Upper lobe of right lung (tissue), 1 donor: Measurements from ENCODE around the gene ZBP1. TPM values are rescaled to one million over a fixed set of nuclear protein-coding genes. Genes with fewer than 3 reads are reported as not detected.

Source experiments
- ATAC-seq: fragments of 200-7000 bp; cut with Tn5 transposase; one replicate; pipeline ENCODE4 v1.9.1; 2020; ENCODE audit warnings: mild to moderate bottlenecking, moderate library complexity
- DNase-seq: peaks from one replicate; pipeline ENCODE4 v3.0.0-alpha.2; 2020
- H3K27ac ChIP-seq: fragments of 200-600 bp; one replicate; pipeline ENCODE4 v1.8.0; 2022
- H3K27me3 ChIP-seq: fragments of 200-600 bp; one replicate; pipeline ENCODE4 v1.8.0; 2022; ENCODE audit warnings: mild to moderate bottlenecking
- H3K36me3 ChIP-seq: fragments of 200-600 bp; one replicate; pipeline ENCODE4 v1.8.0; 2022
- H3K4me1 ChIP-seq: fragments of 200-600 bp; one replicate; pipeline ENCODE4 v1.8.0; 2022
- H3K4me3 ChIP-seq: fragments of 200-600 bp; one replicate; pipeline ENCODE4 v1.8.0; 2022; ENCODE audit warnings: mild to moderate bottlenecking
- H3K9me3 ChIP-seq: fragments of 200-600 bp; one replicate; pipeline ENCODE4 v1.8.0; 2022
- CTCF ChIP-seq: fragments of 200-600 bp; IDR thresholded peaks from one replicate; pipeline ENCODE4 v1.8.0; 2022; ENCODE audit warnings: antibody characterized with exemption
- intact Hi-C: fragments of 100-400 bp; cut with DNase I; formaldehyde crosslinking; loops from one replicate; pipeline ENCODE4 v1.11.0; 2022
- total RNA-seq: library from RNA; stranded (reverse); fragmentation: NEBNext Ultra II Directional; extraction: Animal tissue kit (Norgen Biotek cat#: 25700); gene quantifications from one replicate; pipeline ENCODE4 v1.2.1, GENCODE V29; 2021
- donor health status: DM: no; HTN: yes; CAD: no; lungs with severe emphysema.

Gene ZBP1
- total RNA-seq, 1 donor from 2014 or later: 2.7 TPM

DNA sequence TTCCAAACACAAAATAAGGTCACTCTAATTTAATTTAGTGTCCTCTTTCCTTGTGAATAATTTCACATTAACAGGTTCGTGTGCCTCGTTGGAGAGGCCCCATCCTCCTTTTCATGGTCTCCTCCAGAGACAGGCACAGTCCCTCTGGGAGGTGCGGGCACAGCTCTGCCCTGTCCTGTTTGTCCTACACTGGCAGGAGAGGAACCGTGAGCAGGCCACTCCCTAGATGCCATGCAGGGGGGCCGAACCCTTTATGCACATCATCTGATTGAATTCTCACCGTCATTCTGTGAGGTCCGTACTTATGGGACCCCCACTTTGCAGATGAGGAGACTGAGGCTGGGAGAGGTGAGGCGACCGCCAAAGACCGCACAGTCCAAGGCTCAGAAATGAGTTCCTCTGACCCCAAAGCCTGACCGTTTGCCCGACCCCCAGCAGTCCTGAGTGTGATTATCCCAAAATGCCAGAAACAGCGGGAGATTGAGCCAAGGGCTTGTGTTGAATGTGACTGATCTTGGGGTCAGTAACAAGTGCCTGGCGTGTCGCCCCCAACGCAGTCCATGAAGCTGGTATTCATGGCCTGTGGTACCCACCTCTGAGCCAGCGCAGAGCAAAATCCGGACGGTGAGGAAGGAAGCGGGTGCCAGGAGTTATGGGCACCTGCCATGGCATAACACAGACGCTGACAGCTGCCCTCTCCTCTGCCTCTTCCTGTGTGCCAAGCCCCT is 46.0 kb upstream of the ZBP1 start:
- H3K27ac ChIP-seq: no peak overlapping the region
- H3K27me3 ChIP-seq: no peaks in the 10 kb centered on the region
- peaks cover 2% of the 10 kb centered on the region for H3K4me1 ChIP-seq
- intact Hi-C loops: no loop called here
- no peak overlapping the region for H3K4me3 ChIP-seq
- peak; percentile 61 for DNase-seq
- no peak for TF ChIP-seq CTCF
- no peak for ATAC-seq
- H3K9me3 ChIP-seq: no peaks in the 10 kb centered on the region
- H3K36me3 ChIP-seq: no peaks in the 10 kb centered on the region

GRCh38 chr20:57665589-57665971 is 45.4 kb upstream of the ZBP1 start:
- no peaks in the 10 kb centered on the region for H3K4me1 ChIP-seq
- no peak overlapping the region for H3K4me3 ChIP-seq
- no peaks in the 10 kb centered on the region for H3K27me3 ChIP-seq
- no peak overlapping the region for H3K27ac ChIP-seq
- no peaks in the 10 kb centered on the region for H3K36me3 ChIP-seq
- intact Hi-C loops: no loop called here
- H3K9me3 ChIP-seq: no peaks in the 10 kb centered on the region
- peak; percentile 47 for DNase-seq
- no peak for ATAC-seq
- TF ChIP-seq CTCF: no peak

DNA sequence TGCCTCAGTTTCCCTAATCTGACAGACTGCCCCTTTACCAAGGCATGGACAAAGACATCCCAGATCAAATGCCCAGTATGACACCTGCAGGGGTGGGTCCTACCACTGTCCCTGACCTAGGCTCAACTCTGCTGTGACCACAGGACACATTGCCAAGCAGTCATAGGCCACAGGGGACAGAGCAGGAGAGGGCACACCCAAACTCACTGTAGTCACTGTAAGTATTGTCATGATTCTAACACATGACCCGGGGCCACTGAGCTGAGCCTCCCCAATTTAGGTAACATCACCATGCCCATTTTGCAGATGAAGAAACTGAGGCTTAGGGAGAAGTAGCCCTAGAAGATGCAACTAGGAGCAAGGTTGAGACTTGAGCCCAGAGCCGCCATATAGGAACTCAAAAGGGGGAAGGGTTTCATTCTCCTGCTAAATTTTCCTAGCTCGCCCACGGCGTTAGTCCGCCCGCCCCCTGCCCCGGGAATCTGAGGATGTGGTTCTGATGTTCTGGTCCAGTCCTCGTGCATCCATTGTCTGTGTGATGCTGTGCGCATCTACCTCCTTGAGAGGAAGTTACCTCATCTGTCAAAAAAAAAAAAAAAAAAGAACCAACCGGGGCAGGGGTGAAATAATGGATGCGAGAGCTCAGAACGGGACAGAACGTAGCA is 44.8 kb upstream of the ZBP1 start:
- H3K4me1 ChIP-seq: no peaks in the 10 kb centered on the region
- no peaks in the 10 kb centered on the region for H3K27me3 ChIP-seq
- H3K4me3 ChIP-seq: no peak overlapping the region
- H3K9me3 ChIP-seq: no peaks in the 10 kb centered on the region
- ATAC-seq: no peak
- peak; percentile 38 for DNase-seq
- intact Hi-C loops: no loop called here
- no peaks in the 10 kb centered on the region for H3K36me3 ChIP-seq
- no peak for TF ChIP-seq CTCF
- no peak overlapping the region for H3K27ac ChIP-seq

GRCh38 chr20:57664476-57664875 is 44.2 kb upstream of the ZBP1 start:
- Histone ChIP-seq H3K36me3 (no peaks in the 10 kb centered on the region), H3K27me3 (no peaks in the 10 kb centered on the region), H3K4me1 (no peaks in the 10 kb centered on the region), H3K4me3 (no peak overlapping the region), H3K9me3 (no peaks in the 10 kb centered on the region), H3K27ac (no peak overlapping the region)
- intact Hi-C loops: no loop called here
- no peak for TF ChIP-seq CTCF
- DNase-seq (peak; percentile 62), ATAC-seq (no peak)

DNA sequence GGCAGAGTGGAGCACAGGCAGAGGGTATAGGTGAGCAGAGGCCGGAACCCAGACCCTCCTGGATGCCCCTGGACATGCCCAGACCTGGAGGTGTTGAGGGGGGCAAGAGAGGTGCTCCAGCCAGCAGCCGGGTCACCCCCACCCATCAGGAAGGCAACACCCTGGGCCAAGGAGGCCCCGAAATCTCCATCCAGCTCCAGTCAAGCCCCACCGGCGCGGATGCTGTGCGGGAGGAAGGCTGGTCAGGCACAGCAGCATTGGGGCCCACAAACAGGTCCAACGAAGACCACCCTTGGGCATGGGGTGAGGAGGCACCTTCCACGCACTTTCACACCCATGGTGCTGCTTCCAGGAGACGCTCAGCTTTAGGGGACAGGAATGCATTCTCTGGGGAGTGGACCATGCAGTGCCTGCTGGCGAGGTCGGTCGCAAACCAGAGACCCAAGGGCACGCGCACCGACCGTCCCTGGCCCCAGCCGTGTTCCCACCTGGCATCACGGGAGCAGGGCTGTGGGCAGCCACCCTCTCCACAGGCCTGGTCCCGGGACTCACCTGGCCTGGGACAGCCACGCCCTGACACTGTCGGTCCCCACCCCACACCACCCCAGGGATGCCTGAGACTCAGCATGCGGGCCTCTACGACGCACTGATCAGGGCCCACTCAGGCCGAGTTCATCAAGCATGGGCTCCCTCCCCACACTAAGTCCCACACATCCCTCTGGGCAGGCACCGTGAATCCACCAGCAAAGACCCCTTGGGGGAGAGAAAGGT is 43.6 kb upstream of the ZBP1 start:
- H3K27ac ChIP-seq: no peak overlapping the region
- no peaks in the 10 kb centered on the region for H3K9me3 ChIP-seq
- no peak for TF ChIP-seq CTCF
- H3K27me3 ChIP-seq: no peaks in the 10 kb centered on the region
- no peak overlapping the region for H3K4me3 ChIP-seq
- ATAC-seq: no peak
- intact Hi-C loops: no loop called here
- H3K4me1 ChIP-seq: no peaks in the 10 kb centered on the region
- H3K36me3 ChIP-seq: peaks cover 5% of the 10 kb centered on the region
- DNase-seq: peak; percentile 61
